ENCODE results near the gene HRH1. TPM values are rescaled to one million over a fixed set of nuclear protein-coding genes. Genes with fewer than 3 reads are reported as not detected.
"Not testable (repeated sequence)": the region's sequence is repeated elsewhere in the genome, so short reads cannot be mapped to it uniquely, and the experiment has no call there.

HRH1 gene
- total RNA-seq, 1 experiment from 2014 or later = 1.3 TPM

DNA sequence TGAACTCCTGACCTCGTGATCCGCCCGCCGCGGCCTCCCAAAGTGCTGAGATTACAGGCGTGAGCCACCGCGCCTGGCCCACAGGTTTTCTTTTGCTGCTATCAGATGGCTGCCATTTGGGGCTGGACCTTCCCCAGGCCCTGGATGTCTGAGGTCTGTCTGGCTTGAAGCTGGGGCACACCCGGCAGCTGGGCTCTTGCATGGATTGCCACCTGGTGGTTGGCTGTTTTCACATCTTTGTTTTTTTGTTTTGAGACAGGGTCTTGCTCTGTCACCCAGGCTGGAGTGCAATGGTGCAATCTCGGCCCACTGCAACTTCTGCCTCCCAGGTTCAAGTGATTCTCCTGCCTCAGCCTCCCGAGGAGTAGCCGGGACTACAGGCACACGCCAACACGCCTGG, 51.6 kb downstream of the HRH1 start:
- H3K27ac Mint-ChIP-seq (ENCODE audit: unreplicated experiment); H3K4me3 ChIP-seq (ENCODE audit: low read depth, low read length); H3K4me1 Mint-ChIP-seq (ENCODE audit: low read depth, unreplicated experiment); BruUV-seq (replicated peaks); POLR2A ChIA-PET; intact Hi-C loops (cut with micrococcal nuclease; ENCODE audit: unreplicated experiment); H3K9me3 Mint-ChIP-seq (ENCODE audit: unreplicated experiment); H3K4me1 ChIP-seq; H3K27me3 ChIP-seq (replicated peaks; ENCODE audit: control insufficient read depth, insufficient read depth, low read length); H3K4me3 Mint-ChIP-seq (ENCODE audit: unreplicated experiment); H3K9me3 ChIP-seq; H3K36me3 ChIP-seq (ENCODE audit: control insufficient read depth, insufficient read depth, low read length); H3K27me3 Mint-ChIP-seq (ENCODE audit: insufficient read depth, unreplicated experiment); H3K36me3 Mint-ChIP-seq (ENCODE audit: insufficient read depth, unreplicated experiment): not testable (repeated sequence)
- DNase-seq = peak in 1 of 2 experiments; percentile 24
- TF ChIP-seq, protein P1, sequence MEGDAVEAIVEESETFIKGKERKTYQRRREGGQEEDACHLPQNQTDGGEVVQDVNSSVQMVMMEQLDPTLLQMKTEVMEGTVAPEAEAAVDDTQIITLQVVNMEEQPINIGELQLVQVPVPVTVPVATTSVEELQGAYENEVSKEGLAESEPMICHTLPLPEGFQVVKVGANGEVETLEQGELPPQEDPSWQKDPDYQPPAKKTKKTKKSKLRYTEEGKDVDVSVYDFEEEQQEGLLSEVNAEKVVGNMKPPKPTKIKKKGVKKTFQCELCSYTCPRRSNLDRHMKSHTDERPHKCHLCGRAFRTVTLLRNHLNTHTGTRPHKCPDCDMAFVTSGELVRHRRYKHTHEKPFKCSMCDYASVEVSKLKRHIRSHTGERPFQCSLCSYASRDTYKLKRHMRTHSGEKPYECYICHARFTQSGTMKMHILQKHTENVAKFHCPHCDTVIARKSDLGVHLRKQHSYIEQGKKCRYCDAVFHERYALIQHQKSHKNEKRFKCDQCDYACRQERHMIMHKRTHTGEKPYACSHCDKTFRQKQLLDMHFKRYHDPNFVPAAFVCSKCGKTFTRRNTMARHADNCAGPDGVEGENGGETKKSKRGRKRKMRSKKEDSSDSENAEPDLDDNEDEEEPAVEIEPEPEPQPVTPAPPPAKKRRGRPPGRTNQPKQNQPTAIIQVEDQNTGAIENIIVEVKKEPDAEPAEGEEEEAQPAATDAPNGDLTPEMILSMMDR (IDR thresholded peaks at IDR 0.05; ENCODE audit: insufficient read depth in 1 of 2, low read depth in 1 of 2, low read length in 1 of 2, severe bottlenecking in 1 of 2, unreplicated experiment in 1 of 2) = peak in 1 of 2 experiments; percentile 23
- CTCF ChIA-PET = interaction anchor here (0.6 to 1.0 kb wide), 2 partner anchors 51 to 808 kb away, joined by 4 to 5 read pairs; no protein-coding TSS in a partner anchor

DNA sequence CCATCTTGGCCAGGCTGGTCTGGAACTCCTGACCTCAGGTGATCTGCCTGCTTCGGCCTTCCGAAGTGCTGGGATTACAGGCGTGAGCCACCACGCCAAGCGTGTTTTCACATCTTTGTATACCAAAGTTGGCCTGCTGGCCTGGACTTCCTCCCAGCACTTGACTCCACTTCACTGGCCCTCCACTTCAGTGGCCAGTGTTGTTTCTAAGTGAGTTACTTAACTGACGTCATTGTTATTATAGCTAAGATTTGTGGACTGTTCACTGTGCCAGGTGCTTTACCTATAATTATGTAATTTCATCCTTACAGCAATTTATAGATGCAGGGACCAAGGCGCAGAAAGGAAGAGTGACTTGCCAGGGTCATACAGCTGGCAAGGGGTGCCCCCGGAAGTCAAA, 52.0 kb downstream of the HRH1 start:
- no peak overlapping the region for H3K4me3 ChIP-seq (ENCODE audit: low read depth, low read length)
- no peaks in the 10 kb centered on the region for H3K36me3 ChIP-seq (ENCODE audit: control insufficient read depth, insufficient read depth, low read length)
- TF ChIP-seq, protein P1 (IDR thresholded peaks at IDR 0.05; ENCODE audit: insufficient read depth in 1 of 2, low read depth in 1 of 2, low read length in 1 of 2, severe bottlenecking in 1 of 2, unreplicated experiment in 1 of 2) = no peak
- H3K27me3 ChIP-seq (replicated peaks; ENCODE audit: control insufficient read depth, insufficient read depth, low read length) = no peaks in the 10 kb centered on the region
- H3K4me1 Mint-ChIP-seq (ENCODE audit: low read depth, unreplicated experiment) = no peaks in the 10 kb centered on the region
- ChIA-PET CTCF (interaction anchor here (0.6 to 1.0 kb wide), 2 partner anchors 51 to 809 kb away, joined by 4 to 5 read pairs; no protein-coding TSS in a partner anchor), POLR2A (no interaction called here)
- intact Hi-C loops (cut with micrococcal nuclease; ENCODE audit: unreplicated experiment) = no loop called here
- BruUV-seq (replicated peaks) = no TSS peak
- no peaks in the 10 kb centered on the region for H3K9me3 ChIP-seq
- no peaks in the 10 kb centered on the region for H3K36me3 Mint-ChIP-seq (ENCODE audit: insufficient read depth, unreplicated experiment)
- H3K4me3 Mint-ChIP-seq (ENCODE audit: unreplicated experiment) = no peak overlapping the region
- H3K4me1 ChIP-seq = no peaks in the 10 kb centered on the region
- no peak overlapping the region for H3K27ac Mint-ChIP-seq (ENCODE audit: unreplicated experiment)
- H3K9me3 Mint-ChIP-seq (ENCODE audit: unreplicated experiment) = no peaks in the 10 kb centered on the region
- no peak for DNase-seq
- H3K27me3 Mint-ChIP-seq (ENCODE audit: insufficient read depth, unreplicated experiment) = peaks cover 3% of the 10 kb centered on the region

DNA sequence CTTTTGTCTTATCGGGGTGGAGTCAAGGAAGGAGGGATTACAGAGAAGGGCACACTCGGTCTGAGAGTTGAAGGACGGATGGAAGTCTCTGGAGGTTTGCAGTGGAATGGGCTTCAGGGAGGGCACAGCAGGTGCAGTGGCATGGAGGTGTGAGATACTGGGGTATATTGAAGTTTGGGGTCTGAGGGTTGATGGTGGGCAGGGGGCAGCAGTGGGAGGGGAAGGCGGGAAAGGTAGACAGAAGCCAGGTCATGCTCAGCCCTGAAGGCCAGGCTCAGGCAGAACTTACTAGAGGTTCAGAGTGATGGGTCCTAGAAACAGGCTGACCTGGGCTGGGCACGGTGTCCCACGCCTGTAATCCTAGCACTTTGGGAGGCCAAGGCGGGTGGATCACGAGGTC, 52.7 kb downstream of the HRH1 start:
- TF ChIP-seq, protein P1 (IDR thresholded peaks at IDR 0.05; ENCODE audit: insufficient read depth in 1 of 2, low read depth in 1 of 2, low read length in 1 of 2, severe bottlenecking in 1 of 2, unreplicated experiment in 1 of 2) = no peak
- CTCF ChIA-PET = no interaction called here
- POLR2A ChIA-PET = no interaction called here

More for the DNA sequence above, 52.7 kb downstream of the HRH1 start:
- Histone ChIP-seq H3K4me3 (ENCODE audit: low read depth, low read length) (no peak overlapping the region), H3K36me3 (ENCODE audit: control insufficient read depth, insufficient read depth, low read length) (no peaks in the 10 kb centered on the region), H3K4me1 (no peaks in the 10 kb centered on the region), H3K9me3 (no peaks in the 10 kb centered on the region), H3K27me3 (replicated peaks; ENCODE audit: control insufficient read depth, insufficient read depth, low read length) (no peaks in the 10 kb centered on the region)
- Mint-ChIP-seq H3K27me3 (ENCODE audit: insufficient read depth, unreplicated experiment) (peaks cover 3% of the 10 kb centered on the region), H3K4me3 (ENCODE audit: unreplicated experiment) (no peak overlapping the region), H3K9me3 (ENCODE audit: unreplicated experiment) (no peaks in the 10 kb centered on the region), H3K36me3 (ENCODE audit: insufficient read depth, unreplicated experiment) (no peaks in the 10 kb centered on the region), H3K27ac (ENCODE audit: unreplicated experiment) (no peak overlapping the region), H3K4me1 (ENCODE audit: low read depth, unreplicated experiment) (no peaks in the 10 kb centered on the region)
- BruUV-seq (replicated peaks) = no TSS peak
- DNase-seq = no peak
- intact Hi-C loops (cut with micrococcal nuclease; ENCODE audit: unreplicated experiment) = no loop called here
